ENCODE results near the gene SLCO3A1.

SLCO3A1 gene

DNA sequence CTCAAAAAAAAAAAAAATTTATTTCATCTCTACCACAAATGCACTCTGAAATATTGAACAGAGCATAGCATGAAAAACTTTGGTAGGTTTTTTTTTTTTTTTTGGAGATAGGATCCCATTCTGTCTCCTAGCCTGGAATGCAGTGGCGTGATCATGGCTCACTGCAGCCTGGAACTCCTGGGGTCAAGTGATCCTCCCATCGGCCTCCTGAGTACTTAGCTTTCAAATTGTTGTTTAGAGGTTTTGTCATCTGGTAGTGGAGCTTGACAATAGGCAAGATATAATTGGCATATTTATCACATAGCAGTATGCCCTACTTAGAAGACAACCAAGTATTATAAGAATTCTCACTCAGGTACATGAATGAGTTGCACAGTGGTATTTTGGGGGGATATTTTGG is 306.0 kb downstream of the SLCO3A1 start:
- no peak for DNase-seq (ENCODE audit: low read depth in 2 of 2)

DNA sequence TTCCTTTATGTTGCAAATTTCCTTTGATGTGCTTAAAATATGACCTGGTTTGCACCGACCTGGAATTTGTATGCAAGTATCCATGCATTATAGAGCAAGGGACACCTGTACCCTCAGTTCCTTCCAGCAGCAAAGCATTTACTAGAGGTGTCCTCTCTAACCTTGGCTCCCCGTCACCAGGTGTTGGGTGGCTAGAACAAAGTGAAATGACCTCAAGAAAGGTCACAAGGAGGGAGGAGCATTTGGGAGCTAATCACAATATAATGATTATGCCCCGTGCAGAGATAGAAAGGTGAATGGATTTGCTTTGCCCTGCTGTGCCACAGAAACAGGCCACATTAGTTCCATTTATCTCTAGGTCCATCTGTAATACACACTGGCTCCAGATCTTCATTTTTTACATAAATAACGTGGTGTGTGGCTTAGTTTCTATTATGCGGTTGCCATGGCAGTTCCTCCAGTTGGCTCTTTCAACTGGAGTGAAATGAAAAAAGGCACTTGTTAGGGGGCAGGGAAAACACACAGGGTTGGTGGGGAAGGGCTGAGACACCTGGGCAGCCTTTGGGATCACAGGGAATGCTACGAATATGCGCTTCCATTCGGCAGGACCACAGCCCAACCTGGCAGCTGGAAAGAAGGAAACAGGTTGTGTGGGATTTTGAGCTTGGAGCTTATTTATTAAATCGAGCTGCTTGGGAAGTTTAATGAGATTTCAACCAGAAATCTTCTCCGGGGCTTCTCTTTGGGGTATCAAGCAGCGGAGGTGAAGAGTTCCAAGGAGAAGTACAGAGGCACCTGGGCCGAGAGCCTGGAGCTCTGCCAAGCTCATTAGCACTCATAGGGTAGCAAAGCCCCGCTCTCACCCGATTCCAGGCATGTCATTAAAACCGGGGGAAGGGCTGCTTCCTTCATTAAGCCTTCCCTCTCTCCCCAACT is 306.7 kb downstream of the SLCO3A1 start:
- no peak for DNase-seq (ENCODE audit: low read depth in 2 of 2)

DNA sequence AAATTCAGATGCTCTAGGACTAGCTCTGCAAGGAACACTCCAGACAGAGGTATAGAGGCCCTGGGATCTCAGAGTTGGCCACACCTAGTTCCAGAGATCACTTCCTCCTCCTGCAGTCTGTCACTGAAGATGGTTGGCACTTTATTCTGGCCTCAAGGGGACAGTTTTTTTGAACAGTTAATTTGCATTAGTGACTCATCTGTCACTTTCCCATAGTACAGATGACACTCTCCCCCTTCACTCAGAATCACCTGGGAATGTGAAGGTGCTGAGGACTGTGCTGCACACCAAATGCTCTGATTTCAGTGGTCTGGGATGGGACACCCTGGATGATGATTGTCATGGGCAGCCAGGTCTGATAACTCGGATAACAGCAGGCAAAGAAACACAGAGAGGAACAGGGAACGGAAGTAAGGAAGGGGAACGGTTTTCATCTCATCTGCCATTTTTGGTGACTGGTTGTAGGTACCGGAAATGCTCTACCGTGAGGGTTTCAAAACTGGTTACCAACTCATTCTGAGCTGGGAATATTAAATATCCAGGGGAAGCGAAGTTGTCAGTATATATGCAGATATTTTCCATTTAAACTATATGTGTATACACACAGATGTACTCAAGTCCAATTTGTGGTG is 307.6 kb downstream of the SLCO3A1 start:
- DNase-seq (ENCODE audit: low read depth in 2 of 2) = no peak

DNA sequence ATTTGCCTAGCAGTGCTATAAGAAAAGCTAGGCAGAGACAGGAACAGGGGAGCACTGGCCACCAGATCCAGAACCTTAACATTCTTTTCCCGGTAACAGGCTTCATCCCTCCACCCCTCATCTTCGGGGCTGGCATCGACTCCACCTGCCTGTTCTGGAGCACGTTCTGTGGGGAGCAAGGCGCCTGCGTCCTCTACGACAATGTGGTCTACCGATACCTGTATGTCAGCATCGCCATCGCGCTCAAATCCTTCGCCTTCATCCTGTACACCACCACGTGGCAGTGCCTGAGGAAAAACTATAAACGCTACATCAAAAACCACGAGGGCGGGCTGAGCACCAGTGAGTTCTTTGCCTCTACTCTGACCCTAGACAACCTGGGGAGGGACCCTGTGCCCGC is 309.1 kb downstream of the SLCO3A1 start:
- no peak for DNase-seq (ENCODE audit: low read depth in 2 of 2)

DNA sequence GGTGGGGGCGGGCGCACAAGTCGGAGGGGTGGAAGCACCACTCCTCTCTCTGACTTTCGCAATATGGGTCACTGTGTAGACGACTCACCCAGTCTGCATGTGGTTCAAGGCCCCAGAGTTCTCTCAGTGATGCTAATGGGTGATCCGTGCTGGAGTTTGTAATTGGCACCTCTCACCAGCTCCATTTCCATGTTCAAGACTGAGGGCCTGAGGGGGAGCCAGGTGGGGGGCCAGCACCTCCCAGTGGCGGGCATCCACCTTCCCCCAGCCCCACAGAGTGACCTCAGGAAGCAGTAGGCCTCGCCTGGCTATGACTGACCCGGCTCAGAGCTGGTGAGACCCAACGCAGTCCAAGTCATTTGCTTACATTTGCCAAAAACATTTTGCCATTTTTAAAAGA is 310.1 kb downstream of the SLCO3A1 start:
- DNase-seq (ENCODE audit: low read depth in 2 of 2) = no peak

DNA sequence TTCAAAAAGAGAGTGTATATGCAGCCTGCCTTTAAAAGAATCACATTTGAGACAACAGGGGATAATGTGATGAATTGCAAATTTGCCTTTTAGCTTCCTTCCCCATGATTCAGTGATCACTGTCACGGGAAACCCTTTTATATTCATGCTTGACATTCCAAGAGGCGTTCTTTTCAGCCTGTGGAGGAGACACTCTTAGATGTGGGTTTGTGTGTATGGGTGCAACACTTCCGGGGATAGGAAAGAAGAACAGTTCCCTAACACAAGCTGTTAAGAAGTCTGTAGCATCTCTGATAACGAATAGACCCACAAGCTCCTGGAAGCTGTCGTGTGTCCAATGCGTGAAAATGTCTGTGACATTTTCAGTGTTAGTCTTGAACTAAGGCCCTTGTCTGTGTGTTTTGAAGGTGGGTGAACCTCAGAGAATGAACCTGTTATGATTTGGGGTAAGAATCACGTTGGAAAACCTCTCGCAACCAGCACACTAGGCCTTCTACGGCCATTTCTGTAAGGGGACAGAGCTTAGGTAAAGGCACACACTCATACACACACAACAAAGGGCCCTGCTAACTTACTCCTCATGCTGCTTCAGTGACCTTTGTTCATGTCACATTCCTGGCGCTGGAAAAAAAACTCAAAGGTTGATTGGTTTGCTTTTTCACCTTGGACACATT is 311.0 kb downstream of the SLCO3A1 start:
- no peak for DNase-seq (ENCODE audit: low read depth in 2 of 2)

DNA sequence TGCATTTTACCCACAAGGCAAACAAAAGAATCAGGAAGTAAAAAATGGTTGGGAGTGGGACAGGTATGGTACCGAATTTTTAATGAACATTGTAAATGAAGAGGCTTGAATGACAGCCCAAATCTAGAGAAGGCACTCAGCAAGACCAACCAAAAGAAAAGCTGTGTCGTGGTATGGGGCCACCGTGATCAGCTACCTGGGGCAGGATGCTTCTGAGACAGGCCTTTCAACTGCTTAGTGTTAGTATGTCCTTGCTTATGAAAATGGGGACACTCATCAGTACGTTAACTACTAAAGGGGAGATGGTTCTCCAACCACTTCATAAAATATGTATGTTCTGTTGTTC is 311.5 kb downstream of the SLCO3A1 start:
- DNase-seq (ENCODE audit: low read depth in 2 of 2) = no peak

DNA sequence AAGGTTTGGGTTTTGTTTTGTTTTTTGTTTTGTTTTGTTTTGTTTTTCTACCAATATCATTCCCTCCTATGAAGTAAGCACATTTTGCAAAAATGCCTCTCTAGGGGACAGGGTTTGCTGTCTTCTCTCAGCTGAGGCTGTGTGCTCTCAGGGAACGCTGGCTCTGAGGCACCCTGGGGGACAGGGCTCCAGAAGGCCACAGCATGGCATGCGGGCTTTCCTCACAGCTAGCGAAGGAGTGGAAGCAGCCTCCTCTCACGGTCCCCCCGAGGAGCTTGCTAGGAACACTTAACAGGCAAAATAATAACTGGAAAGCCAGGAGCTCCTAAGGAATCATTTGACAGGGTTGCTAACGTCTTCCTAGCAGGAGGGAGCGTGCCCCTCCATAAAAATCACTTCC is 312.5 kb downstream of the SLCO3A1 start:
- DNase-seq (ENCODE audit: low read depth in 2 of 2) = no peak

DNA sequence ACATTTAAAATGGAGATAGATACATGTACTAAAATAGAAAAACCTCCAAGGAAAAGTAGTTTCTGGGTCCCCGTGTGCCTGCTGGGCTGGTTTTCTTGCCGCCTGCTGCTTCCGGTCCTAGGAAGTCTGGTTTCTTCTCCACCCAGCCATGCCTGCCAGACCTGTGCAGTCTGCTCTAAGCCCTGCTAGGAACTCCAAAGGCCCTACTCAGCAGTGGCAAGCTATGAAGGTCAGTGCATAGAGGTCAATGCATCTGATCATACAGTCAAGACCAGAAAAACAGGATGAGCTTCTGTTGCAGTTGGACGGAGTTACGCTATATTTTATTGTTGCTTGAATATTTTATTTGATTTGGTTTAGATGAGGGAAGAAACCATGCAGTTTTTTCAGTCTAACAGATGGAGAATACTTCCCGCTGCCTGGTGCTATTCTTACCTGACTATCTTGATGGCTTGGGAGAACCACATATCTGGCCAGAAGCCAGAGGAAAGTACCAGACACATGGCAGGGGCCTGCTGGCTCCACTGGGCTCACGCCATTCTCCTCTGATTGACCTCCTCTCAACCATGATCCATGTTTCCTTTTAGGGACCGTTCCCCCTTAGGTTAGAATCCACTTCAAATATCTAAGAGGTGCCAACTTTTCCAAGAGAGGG is 313.4 kb downstream of the SLCO3A1 start:
- no peak for DNase-seq (ENCODE audit: low read depth in 2 of 2)

DNA sequence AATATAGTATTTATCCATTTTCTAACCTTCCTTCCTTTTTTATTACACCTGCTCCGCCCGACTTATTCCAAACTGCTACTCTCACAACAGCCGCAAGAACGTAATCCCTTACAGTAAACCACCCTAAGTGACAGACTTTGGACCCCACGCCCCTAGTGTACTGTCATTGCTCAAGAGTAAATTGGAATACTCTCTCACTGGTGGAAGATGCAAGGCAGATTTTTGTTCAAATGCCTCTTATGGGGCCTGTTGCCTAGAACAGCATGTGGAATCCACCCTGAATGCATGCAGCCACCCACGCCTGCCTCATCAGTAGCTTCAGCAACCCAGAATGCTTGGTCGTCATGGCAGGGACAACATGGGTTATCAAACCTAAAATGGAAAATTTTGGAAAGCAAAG is 313.9 kb downstream of the SLCO3A1 start:
- DNase-seq (ENCODE audit: low read depth in 2 of 2) = no peak

DNA sequence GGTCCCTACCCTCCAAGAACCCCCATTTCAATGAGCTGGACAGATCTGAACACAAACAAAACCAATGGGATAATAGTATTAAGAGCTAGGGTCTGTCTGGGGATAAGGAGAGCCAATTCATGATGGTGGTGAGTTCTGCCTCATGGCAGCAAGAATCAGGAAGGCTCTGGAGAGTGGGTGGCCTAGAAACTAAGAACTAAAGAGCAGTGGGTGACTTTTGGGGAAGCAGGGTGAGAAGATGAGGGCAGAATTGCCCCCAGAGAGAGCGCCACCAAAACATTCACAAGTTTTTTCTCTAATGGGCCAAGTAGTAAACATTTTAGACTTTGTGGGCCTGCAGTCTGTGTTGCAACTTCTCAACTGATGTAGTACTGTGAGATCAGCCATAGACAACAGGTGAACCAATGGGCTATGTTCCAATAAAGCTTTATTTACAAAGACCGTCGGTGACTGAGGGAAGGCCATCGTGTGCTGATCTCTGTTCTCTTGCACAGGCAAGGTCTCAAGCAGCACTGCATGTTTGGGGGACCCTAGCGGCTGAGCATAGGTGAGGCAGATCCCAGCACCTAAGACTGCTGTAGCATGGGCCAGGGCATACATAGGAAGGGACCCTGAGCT is 314.7 kb downstream of the SLCO3A1 start:
- DNase-seq (ENCODE audit: low read depth in 2 of 2) = no peak

DNA sequence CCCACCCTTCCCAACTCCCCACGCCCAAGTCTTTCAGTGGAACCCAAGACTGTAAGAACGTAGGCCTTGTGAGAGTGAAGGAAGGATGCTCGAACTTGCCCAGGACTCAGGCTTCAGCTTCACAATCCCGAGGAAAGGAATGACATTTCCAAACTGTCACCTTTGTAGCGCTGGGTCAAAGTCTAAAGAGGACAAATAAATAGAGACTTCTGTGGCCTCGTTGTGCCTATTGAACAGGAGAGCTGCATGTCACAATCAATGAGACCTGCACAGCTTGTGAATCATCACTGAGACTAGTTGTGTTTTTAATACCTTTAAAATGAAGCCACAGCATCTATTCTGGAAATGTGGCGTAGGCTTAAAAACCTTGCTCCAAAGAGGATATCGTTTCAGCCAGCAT is 317.4 kb downstream of the SLCO3A1 start:
- no peak for DNase-seq (ENCODE audit: low read depth in 2 of 2)

DNA sequence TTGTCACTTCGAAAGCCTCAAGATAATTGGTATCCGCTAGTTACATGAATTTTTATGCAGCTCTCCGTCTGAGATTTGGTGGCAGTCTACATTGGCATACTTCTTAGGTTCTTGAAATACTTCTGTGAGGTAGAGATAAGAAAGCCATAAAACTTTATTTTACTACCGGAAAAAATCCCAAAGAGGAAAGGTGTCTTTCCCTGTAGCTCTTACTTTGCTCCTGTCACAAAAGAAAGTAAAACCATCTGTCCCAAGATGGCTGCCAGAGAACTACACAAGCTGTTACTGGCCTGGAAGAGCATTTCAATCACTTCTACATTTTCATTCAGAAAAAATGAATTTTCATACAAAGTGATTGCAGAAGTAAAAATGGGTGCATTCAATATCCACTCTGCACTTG is 325.4 kb downstream of the SLCO3A1 start:
- no peak for DNase-seq (ENCODE audit: low read depth in 2 of 2)

DNA sequence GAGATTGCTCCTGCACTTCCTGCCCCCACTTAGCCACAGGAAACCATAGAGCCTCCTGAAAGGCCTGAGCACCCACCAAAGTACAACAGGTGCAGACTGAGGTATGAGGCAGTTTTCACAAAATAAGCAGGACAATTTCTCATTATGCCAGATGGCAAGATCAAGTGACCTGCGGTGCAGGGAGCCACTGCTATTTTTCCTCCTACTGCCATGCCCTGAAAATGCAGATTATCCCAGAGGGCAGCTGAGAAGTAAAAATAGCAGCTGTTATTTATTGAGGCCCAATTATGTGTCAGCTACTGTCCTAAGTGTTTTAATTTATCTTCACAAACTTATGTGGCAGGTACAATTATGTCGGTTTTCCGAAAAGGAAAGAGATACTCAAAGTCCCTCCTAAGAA is 330.6 kb downstream of the SLCO3A1 start:
- DNase-seq (ENCODE audit: low read depth in 2 of 2) = no peak

DNA sequence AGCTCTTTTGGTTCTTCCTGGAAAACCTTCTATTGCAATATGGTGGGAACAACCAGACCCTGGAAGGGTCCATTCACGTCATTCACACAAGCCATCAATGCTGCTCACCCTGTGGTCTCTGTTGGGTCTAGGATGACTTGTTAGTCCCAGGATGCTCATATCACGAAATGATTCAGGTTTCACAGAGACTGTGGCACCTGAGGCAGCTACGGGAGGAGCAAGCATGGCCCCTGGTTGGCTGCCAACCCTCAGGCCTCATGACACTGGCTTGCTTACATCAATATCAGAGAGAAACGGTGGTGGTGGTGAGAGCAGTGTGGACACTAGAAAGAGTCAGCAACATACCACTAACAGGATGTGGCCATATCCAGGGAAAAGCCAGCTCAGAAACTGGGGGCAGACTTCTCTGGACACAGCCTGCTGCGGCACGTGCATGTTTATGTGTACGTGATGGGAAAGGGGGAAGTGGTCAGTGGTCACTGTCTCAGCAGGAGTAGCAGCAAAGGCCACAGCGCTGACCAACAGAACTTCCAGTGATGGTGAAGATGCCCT is 331.2 kb downstream of the SLCO3A1 start:
- no peak for DNase-seq (ENCODE audit: low read depth in 2 of 2)

DNA sequence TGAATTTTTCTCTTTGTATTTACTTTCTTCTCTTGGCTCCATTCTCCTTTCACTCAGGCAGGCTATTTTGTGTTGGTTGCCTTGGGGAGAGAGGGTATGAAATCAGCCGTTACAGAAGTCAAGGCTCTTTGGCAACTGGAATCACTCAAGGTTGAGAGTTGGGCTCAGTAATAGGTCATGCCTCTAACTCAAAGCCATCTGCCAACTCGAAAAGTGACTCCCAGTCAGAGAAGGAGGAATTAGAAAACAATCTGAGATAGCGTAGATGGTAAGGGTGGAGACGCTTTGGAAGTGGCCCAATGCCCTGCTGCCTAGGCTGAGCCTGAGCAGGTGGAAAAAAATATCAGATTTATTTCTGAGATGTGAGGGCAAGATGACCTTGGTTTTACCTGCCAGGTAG is 334.5 kb downstream of the SLCO3A1 start:
- no peak for DNase-seq (ENCODE audit: low read depth in 2 of 2)

DNA sequence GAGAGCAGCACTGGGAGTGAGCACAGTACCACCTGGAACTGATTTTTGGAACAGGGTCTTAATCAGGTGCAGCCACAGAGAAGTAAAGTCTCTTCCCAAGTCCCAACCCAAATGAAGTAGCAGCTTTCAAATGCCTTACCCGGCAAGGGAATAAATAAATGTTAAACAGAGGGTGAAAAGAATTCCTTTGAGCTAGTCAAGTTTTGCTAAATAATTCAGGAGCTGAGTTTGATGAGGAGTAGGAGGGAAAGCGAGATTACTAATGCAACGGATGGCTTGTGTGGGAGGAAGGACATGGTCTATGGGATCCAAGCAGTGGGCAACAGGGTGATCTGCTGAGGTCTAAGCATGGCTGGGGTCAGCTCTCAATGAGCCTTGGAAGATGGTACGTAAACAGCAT is 335.7 kb downstream of the SLCO3A1 start:
- DNase-seq (ENCODE audit: low read depth in 2 of 2) = no peak

DNA sequence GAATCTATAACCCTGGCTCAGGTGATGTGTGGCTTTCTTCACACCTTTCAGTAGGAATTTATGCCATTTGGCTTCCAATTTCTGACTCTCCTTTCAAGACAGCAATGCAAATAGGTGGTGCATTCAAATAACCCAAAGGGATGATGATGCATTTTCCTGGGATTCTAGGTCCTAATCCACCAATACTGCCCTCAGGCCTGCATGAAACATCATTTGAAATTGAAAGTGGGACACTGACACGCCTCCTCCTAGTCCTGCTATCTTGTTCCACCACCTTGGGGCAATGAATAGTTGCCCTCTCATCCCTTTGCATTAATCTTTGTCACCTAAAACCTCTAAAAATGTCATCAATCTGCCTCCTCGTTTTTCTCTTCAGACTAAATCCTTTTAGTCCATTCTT is 341.7 kb downstream of the SLCO3A1 start:
- no peak for DNase-seq (ENCODE audit: low read depth in 2 of 2)

DNA sequence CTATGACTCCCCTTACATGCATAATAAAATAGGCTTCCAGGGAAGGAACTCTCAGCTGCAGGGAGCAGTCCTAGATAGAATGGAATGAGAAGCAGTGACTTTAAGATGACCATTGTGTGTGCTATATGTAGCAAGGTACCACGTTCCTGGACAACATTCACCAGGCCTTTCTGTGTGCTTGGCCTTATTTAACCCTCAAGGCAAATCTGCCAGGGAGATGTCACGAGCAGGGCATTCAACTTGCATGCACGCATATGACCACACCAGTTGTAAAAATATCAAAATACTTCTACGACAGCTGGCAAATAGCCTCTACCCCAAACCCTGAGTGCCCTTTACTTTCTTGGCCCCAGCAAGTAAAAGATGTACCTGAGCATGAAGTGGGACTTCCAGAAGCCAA is 342.8 kb downstream of the SLCO3A1 start:
- no peak for DNase-seq (ENCODE audit: low read depth in 2 of 2)

DNA sequence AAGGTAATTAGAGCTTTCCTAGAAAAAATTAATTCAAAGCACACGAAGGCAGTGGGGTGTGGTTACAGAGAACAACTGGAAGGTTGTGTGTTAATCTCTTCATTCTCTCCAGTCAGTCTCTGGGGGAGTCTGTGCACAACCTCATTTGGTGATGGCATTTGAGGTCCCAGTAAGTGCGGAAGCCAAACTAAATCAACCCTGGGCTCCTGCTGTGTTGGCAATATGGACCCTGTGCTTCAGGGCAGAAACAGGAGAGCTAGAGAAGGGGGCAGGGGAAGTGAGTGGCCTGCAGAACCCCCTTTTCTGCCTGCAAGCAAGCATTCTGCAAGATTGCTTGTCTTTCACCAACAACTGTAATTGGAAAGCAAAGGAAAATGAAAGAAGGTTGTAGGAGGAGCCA is 344.2 kb downstream of the SLCO3A1 start:
- no peak for DNase-seq (ENCODE audit: low read depth in 2 of 2)

DNA sequence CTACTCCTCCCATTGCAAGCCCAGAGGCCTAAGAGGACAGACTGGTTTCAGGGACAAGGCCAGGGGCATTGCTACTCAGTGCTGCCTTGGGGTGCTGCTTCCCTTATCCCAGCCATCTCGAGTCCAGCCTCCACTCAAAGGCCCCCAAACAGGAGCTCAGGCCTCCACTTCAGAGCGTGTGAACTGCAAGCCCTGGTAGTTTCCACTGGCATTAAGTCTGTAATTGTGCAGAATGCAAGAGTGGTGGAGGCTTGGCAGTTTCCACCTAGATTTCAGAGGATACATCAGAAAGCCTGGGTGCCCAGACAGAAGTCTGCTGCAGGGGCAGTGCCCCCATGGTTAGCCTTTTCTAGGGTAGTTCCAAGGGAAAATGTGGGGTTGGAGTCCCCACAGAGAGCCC is 347.4 kb downstream of the SLCO3A1 start:
- DNase-seq (ENCODE audit: low read depth in 2 of 2) = no peak

DNA sequence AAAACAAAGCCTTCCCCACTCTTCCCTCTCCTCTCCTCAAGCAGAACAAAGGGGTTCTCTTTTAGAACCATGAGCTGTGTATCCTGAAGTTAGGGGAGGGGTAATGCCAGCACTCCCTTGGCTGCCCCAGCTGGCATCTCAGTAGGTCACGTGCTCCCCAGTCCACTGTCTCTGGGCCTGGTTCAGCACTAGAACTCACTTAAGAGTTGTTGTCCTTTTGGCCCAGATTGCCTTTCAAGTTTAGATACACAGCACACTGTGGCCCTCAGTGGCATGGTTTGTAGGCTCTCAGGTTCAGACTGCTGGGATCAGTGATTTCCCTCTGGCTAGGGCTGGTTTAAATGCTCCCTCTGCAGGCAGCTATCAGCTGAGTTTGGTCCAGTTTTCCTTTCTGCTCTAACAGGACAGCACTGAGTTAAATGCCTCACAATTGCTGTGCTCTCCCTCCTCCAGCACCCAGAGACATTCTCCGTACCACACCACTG is 351.8 kb downstream of the SLCO3A1 start:
- DNase-seq (ENCODE audit: low read depth in 2 of 2) = no peak
